ENCODE measurements around the gene PXDN.

GRCh38 chr2:1655461-1655860 is 88.9 kb downstream of the PXDN start:
- TF ChIP-seq CTCF (IDR thresholded peaks at IDR 0.05; ENCODE audit: extremely low read depth in 1 of 2, insufficient read depth in 1 of 2, low read depth in 1 of 2, low read length in 2 of 2) = no peak
- TF ChIP-seq POLR2A (IDR thresholded peaks at IDR 0.05; ENCODE audit: low read depth, low read length) = no peak
- no peak for TF ChIP-seq POLR2AphosphoS5 (IDR thresholded peaks at IDR 0.05; ENCODE audit: insufficient read depth, low read depth, low read length)
- no peak for TF ChIP-seq FOS (IDR thresholded peaks at IDR 0.05; ENCODE audit: borderline replicate concordance, insufficient read depth, low read length)
- TF ChIP-seq GATA2 (IDR thresholded peaks at IDR 0.05; ENCODE audit: insufficient read depth, insufficient read length, low read depth, low read length) = no peak
- TF ChIP-seq EZH2 (IDR thresholded peaks at IDR 0.05; ENCODE audit: borderline replicate concordance, low read depth, low read length, severe bottlenecking) = no peak
